ENCODE results near the gene CIDEC.

- TF ChIP-seq CTCF (IDR thresholded peaks at IDR 0.05) (no peak), REST (IDR thresholded peaks at IDR 0.05; ENCODE audit: insufficient read depth in 1 of 2, low read depth in 2 of 2, low read length in 1 of 2) (no peak)
Observed at GRCh38 chr3:9913601-9914000, 33.5 kb upstream of the CIDEC start.
